RWPE2 (cell line): ENCODE measurements around the gene DEF6.
"Not testable (repeated sequence)": the region's sequence is repeated elsewhere in the genome, so short reads cannot be mapped to it uniquely, and the experiment has no call there.

Experiments
- ATAC-seq: fragments of 200-7000 bp; cut with Tn5 transposase; 3 replicates; pipeline ENCODE4 v1.9.1; 2021; ENCODE audit warnings: low read depth
- DNase-seq: peaks from one replicate; pipeline ENCODE4 v3.0.0-alpha.2; 2020; ENCODE audit warnings: low spot score
- H3K27ac ChIP-seq: fragments of 450-650 bp; 2 replicates; pipeline ENCODE4 v1.5.1; 2017; ENCODE audit warnings: mild to moderate bottlenecking; ENCODE audit not compliant: poor library complexity, severe bottlenecking
- H3K27me3 ChIP-seq: fragments of 250-450 bp; sonication (Bioruptor Pico); 2 replicates; pipeline ENCODE4 v1.5.1; 2021; ENCODE audit warnings: mild to moderate bottlenecking, moderate library complexity; ENCODE audit not compliant: insufficient read depth, poor library complexity, severe bottlenecking
- H3K36me3 ChIP-seq: fragments of 250-450 bp; sonication (Bioruptor Pico); 2 replicates; pipeline ENCODE4 v1.5.1; 2020; ENCODE audit warnings: low read depth, mild to moderate bottlenecking, moderate library complexity
- H3K4me1 ChIP-seq: fragments of 250-450 bp; sonication (Bioruptor Pico); 2 replicates; pipeline ENCODE4 v1.5.1; 2021; ENCODE audit warnings: mild to moderate bottlenecking, moderate library complexity; ENCODE audit not compliant: insufficient read depth, poor library complexity, severe bottlenecking
- H3K4me3 ChIP-seq: fragments of 250-450 bp; sonication (Bioruptor Pico); 2 replicates; pipeline ENCODE4 v1.5.1; 2021; ENCODE audit warnings: mild to moderate bottlenecking, moderate library complexity; ENCODE audit not compliant: severe bottlenecking
- H3K9me3 ChIP-seq: fragments of 250-450 bp; sonication (Bioruptor Pico); 2 replicates; pipeline ENCODE4 v1.5.1; 2021; ENCODE audit warnings: mild to moderate bottlenecking, moderate library complexity; ENCODE audit not compliant: severe bottlenecking
- CTCF ChIP-seq: fragments of 450-650 bp; IDR thresholded peaks from one replicate; pipeline ENCODE4 v1.5.1; 2017; ENCODE audit warnings: mild to moderate bottlenecking, moderate library complexity; ENCODE audit not compliant: poor library complexity, severe bottlenecking

The DEF6 gene

GRCh38 chr6:35320031-35320410 is 22.4 kb downstream of the DEF6 start:
- H3K9me3 ChIP-seq = no peaks in the 10 kb centered on the region
- H3K4me1 ChIP-seq = no peaks in the 10 kb centered on the region
- ATAC-seq (no peak), DNase-seq (no peak)
- H3K27me3 ChIP-seq = no peaks in the 10 kb centered on the region
- H3K4me3 ChIP-seq = no peak overlapping the region
- H3K36me3 ChIP-seq = peaks cover 20% of the 10 kb centered on the region
- H3K27ac ChIP-seq = no peak overlapping the region
- TF ChIP-seq CTCF = no peak

GRCh38 chr6:35321091-35321490 is 23.5 kb downstream of the DEF6 start:
- no peak overlapping the region for H3K4me3 ChIP-seq
- H3K36me3 ChIP-seq = peaks cover 20% of the 10 kb centered on the region
- no peak overlapping the region for H3K27ac ChIP-seq
- no peaks in the 10 kb centered on the region for H3K27me3 ChIP-seq
- no peak for TF ChIP-seq CTCF
- no peaks in the 10 kb centered on the region for H3K9me3 ChIP-seq
- no peaks in the 10 kb centered on the region for H3K4me1 ChIP-seq
- no peak for ATAC-seq
- DNase-seq = no peak

- no peaks in the 10 kb centered on the region for H3K27me3 ChIP-seq
- no peaks in the 10 kb centered on the region for H3K9me3 ChIP-seq
- H3K4me1 ChIP-seq = no peaks in the 10 kb centered on the region
- H3K36me3 ChIP-seq = no peaks in the 10 kb centered on the region
- ATAC-seq (peak; percentile 87), DNase-seq (no peak)
- H3K27ac ChIP-seq = no peak overlapping the region
- H3K4me3 ChIP-seq = no peak overlapping the region
- peak; percentile 68 for TF ChIP-seq CTCF
These were observed 29.9 kb downstream of the DEF6 start for GRCh38 chr6:35327349-35328027.

GRCh38 chr6:35328108-35328723 is 30.6 kb downstream of the DEF6 start:
- no peak overlapping the region for H3K4me3 ChIP-seq
- DNase-seq (no peak), ATAC-seq (no peak)

GRCh38 chr6:35328965-35329364 is 31.3 kb downstream of the DEF6 start:
- not testable (repeated sequence) for H3K4me1 ChIP-seq, H3K36me3 ChIP-seq, DNase-seq, ATAC-seq, H3K9me3 ChIP-seq, H3K27me3 ChIP-seq, H3K4me3 ChIP-seq, H3K27ac ChIP-seq

More at GRCh38 chr6:35328108-35328723, 30.6 kb downstream of the DEF6 start:
- TF ChIP-seq CTCF = no peak
- Histone ChIP-seq H3K4me1 (no peaks in the 10 kb centered on the region), H3K27me3 (no peaks in the 10 kb centered on the region), H3K9me3 (no peaks in the 10 kb centered on the region), H3K27ac (no peak overlapping the region), H3K36me3 (no peaks in the 10 kb centered on the region)
